Osteoblast (primary cell): ENCODE measurements around the gene RXRG. TPM values are rescaled to one million over a fixed set of nuclear protein-coding genes. Genes with fewer than 3 reads are reported as not detected.

Experiments used
- DNase-seq: peaks from one replicate; pipeline ENCODE4 v3.0.0; 2011; ENCODE audit warnings: low spot score, mixed read lengths; ENCODE audit not compliant: insufficient read length; ENCODE audit errors: missing footprints
- H2AFZ ChIP-seq: 2 replicates; pipeline ENCODE4 v1.6.0; 2011; ENCODE audit warnings: mild to moderate bottlenecking, low read length
- H3K27ac ChIP-seq: 2 replicates; pipeline ENCODE4 v1.5.1; 2011; ENCODE audit warnings: mild to moderate bottlenecking, low read depth, low read length, moderate library complexity
- H3K27me3 ChIP-seq: 2 replicates; pipeline ENCODE4 v1.6.0; 2012; ENCODE audit warnings: mild to moderate bottlenecking, control low read depth, inconsistent platforms, low read length, moderate library complexity; ENCODE audit not compliant: insufficient read depth
- H3K36me3 ChIP-seq: 2 replicates; pipeline ENCODE4 v1.5.1; 2011; ENCODE audit warnings: mild to moderate bottlenecking, low read length, control low read depth, moderate library complexity; ENCODE audit not compliant: insufficient read depth
- H3K4me1 ChIP-seq: 2 replicates; pipeline ENCODE4 v1.5.1; 2011; ENCODE audit warnings: mild to moderate bottlenecking, low read length, control low read depth, moderate library complexity; ENCODE audit not compliant: insufficient read depth
- H3K4me2 ChIP-seq: 2 replicates; pipeline ENCODE4 v1.6.0; 2011; ENCODE audit warnings: mild to moderate bottlenecking, low read length; ENCODE audit not compliant: insufficient read depth
- H3K4me3 ChIP-seq: fragments of 200-600 bp; sonication (generic); 3 replicates; pipeline ENCODE4 v1.5.1; 2012; ENCODE audit warnings: mild to moderate bottlenecking, low read length, inconsistent platforms; ENCODE audit not compliant: insufficient read depth
- H3K79me2 ChIP-seq: 2 replicates; pipeline ENCODE4 v1.6.0; 2012; ENCODE audit warnings: mild to moderate bottlenecking, low read length, control low read depth, inconsistent platforms; ENCODE audit not compliant: insufficient read depth
- H3K9me3 ChIP-seq: 2 replicates; pipeline ENCODE4 v1.5.1; 2011; ENCODE audit warnings: low read depth, low read length, control low read depth
- H4K20me1 ChIP-seq: 2 replicates; pipeline ENCODE4 v1.6.0; 2012; ENCODE audit warnings: mild to moderate bottlenecking, low read length, control low read depth; ENCODE audit not compliant: insufficient read depth
- CTCF ChIP-seq: IDR thresholded peaks from 2 replicates; pipeline ENCODE4 v1.5.1; 2011; ENCODE audit warnings: mild to moderate bottlenecking, low read depth, low read length, moderate library complexity; ENCODE audit errors: extremely low read depth
- total RNA-seq: library from RNA; depleted of rRNA; stranded (reverse); fragments of >200 nt; gene quantifications from 2 replicates; pipeline ENCODE4 v1.2.3, GENCODE V29; 2012

The RXRG gene
- total RNA-seq, 1 donor, result not detected

GRCh38 chr1:165409657-165410358, 35.1 kb downstream of the RXRG start:
- no peak for DNase-seq
- no peaks in the 10 kb centered on the region for H3K79me2 ChIP-seq
- no peaks in the 10 kb centered on the region for H4K20me1 ChIP-seq
- H2AFZ ChIP-seq, result no peak overlapping the region
- H3K4me2 ChIP-seq, result no peak overlapping the region
- TF ChIP-seq CTCF, result no peak
- H3K27ac ChIP-seq, result no peak overlapping the region
- no peaks in the 10 kb centered on the region for H3K36me3 ChIP-seq
- no peaks in the 10 kb centered on the region for H3K4me1 ChIP-seq
- H3K27me3 ChIP-seq, result no peaks in the 10 kb centered on the region
- no peak overlapping the region for H3K4me3 ChIP-seq
- H3K9me3 ChIP-seq, result no peaks in the 10 kb centered on the region

GRCh38 chr1:165408518-165408917, 36.4 kb downstream of the RXRG start:
- H4K20me1 ChIP-seq, result no peaks in the 10 kb centered on the region
- TF ChIP-seq CTCF, result peak; percentile 31
- H3K36me3 ChIP-seq, result no peaks in the 10 kb centered on the region
- H3K4me3 ChIP-seq, result no peak overlapping the region
- no peak overlapping the region for H3K4me2 ChIP-seq
- DNase-seq, result no peak
- no peaks in the 10 kb centered on the region for H3K79me2 ChIP-seq
- H3K9me3 ChIP-seq, result no peaks in the 10 kb centered on the region
- no peaks in the 10 kb centered on the region for H3K4me1 ChIP-seq
- H2AFZ ChIP-seq, result no peak overlapping the region
- H3K27me3 ChIP-seq, result no peaks in the 10 kb centered on the region
- H3K27ac ChIP-seq, result no peak overlapping the region

GRCh38 chr1:165407398-165407797, 37.5 kb downstream of the RXRG start:
- Histone ChIP-seq H3K27me3 (no peaks in the 10 kb centered on the region), H4K20me1 (no peaks in the 10 kb centered on the region), H3K9me3 (no peaks in the 10 kb centered on the region), H2AFZ (no peak overlapping the region), H3K4me2 (no peak overlapping the region), H3K4me1 (no peaks in the 10 kb centered on the region), H3K36me3 (no peaks in the 10 kb centered on the region), H3K27ac (no peak overlapping the region), H3K4me3 (no peak overlapping the region), H3K79me2 (no peaks in the 10 kb centered on the region)
- no peak for TF ChIP-seq CTCF
- DNase-seq, result no peak

- H3K4me2 ChIP-seq, result no peak overlapping the region
- no peaks in the 10 kb centered on the region for H3K27me3 ChIP-seq
- DNase-seq, result no peak
These were observed 41.0 kb downstream of the RXRG start for GRCh38 chr1:165403835-165404482.

More at GRCh38 chr1:165403835-165404482, 41.0 kb downstream of the RXRG start:
- Histone ChIP-seq H3K4me1 (no peaks in the 10 kb centered on the region), H3K27ac (no peak overlapping the region), H2AFZ (no peak overlapping the region), H3K9me3 (no peaks in the 10 kb centered on the region), H3K36me3 (no peaks in the 10 kb centered on the region), H3K79me2 (no peaks in the 10 kb centered on the region), H4K20me1 (no peaks in the 10 kb centered on the region), H3K4me3 (no peak overlapping the region)
- TF ChIP-seq CTCF, result peak; percentile 46
